NCI-H226 (cell line): ENCODE measurements around the gene OR1F1.
"Not testable (repeated sequence)": the region's sequence is repeated elsewhere in the genome, so short reads cannot be mapped to it uniquely, and the experiment has no call there.

ENCODE experiments used
- DNase-seq: peaks from one replicate; pipeline ENCODE4 v3.0.0-alpha.2; 2015

OR1F1 gene

DNA sequence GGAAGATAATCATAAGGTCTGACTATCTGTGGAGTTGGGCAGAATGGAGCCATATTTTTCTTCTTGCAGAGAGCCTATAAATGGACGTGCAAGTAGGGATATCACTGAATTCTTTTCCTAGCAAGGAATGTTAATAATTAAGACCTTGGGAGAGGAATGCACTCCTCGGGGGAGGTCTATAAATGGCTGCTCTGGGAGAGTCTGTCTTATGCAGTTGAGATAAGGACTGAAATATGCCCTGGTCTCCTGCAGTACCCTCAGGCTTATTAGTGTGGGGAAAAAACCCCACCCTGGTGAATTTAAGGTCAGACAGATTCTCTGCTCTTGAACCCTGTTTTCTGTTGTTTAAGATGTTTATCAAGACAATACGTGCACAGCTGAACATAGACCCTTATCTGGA, 17.9 kb downstream of the OR1F1 start:
- DNase-seq = not testable (repeated sequence)

- no peak for DNase-seq
Measured at GRCh38 chr16:3207086-3207953, 19.3 kb downstream of the OR1F1 start.

DNA sequence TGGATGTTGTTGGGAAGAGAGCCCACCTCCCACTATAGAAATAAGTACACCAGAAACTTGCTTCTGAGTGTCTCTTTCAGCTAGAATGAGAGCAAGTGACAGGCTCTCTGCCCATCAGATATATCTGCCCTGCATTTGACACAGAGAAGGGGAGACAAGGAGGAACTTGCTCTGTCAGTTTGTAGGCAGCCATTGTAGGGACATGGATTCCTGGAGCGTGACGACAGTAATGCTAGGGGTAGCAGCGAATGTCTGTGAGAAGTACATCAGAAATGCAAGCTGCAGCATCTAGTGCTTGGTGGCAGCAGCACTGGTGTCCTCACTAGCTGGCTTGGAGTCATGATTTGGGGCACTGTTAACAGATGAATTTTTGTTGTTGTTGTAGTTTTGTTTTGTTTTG, 24.0 kb downstream of the OR1F1 start:
- DNase-seq = no peak

GRCh38 chr16:3212567-3212966, 24.6 kb downstream of the OR1F1 start:
- no peak for DNase-seq

DNA sequence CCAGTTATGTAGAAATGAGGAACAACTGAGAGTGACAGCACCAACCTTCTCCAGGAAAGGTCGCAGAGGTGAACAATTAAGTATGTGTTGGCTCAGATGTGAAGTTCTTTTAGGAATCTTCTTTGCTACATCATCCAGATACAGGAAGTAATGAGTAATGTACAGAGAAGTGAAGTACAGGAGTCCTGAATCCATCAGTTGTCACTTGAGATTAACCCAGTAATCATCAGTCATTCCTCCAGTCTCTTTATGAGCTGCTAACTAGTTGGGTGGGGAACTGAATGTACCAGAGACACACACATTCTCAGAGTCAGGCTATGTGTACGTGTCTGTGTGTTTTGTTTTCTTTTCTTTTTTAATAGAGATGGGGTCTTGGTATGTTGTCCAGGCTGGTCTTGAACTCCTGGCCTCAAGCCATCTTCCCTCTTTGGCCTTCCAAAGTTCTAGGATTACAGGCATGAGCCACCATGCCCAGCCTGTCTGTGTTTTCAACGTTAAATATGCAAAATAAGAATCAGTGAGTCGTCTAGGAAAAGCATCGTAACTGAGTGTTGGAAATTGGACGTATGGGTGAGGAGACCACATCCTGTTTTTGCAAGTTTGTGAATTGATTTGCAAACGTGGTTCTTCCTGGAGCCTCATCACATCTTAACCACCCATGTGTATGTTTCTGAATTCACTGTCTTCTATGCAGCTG, 27.0 kb downstream of the OR1F1 start:
- DNase-seq = no peak

GRCh38 chr16:3215601-3216262, 27.7 kb downstream of the OR1F1 start:
- no peak for DNase-seq

DNA sequence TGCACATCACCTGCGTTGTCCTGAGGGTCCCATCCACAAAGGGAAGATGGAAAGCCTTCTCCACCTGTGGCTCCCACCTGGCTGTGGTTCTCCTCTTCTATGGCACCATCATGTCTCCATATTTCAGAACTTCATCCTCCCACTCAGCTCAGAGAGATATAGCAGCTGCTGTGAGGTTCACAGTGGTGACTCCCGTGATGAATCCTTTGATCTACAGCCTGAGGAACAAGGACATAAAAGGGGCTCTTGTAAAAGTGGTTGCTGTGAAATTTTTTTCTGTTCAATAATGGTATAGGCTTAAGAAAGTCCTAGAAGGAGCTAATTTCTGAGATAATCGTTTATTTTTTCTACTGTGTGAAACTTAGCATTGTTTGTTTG, 28.2 kb downstream of the OR1F1 start:
- no peak for DNase-seq

DNA sequence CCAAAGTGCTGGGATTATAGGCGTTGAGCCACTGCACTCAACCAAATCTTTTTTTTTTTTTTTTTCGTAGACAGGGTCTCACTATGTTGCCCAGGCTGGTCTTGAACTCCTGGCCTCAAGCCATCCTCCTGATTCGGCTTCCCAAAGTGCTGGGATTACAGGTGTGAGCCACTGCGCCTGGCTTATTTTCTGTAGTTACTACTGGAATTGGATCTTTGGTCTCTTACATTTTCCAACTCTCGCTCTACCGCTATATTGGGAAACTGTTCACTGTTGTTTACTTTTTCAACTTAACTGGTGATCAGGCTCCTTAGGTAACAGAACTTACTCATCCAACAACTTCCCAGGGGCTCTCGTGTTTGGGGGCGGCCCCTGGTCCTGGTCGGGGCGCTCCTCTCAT, 32.8 kb downstream of the OR1F1 start:
- no peak for DNase-seq

GRCh38 chr16:3223913-3224515, 36.0 kb downstream of the OR1F1 start:
- no peak for DNase-seq

DNA sequence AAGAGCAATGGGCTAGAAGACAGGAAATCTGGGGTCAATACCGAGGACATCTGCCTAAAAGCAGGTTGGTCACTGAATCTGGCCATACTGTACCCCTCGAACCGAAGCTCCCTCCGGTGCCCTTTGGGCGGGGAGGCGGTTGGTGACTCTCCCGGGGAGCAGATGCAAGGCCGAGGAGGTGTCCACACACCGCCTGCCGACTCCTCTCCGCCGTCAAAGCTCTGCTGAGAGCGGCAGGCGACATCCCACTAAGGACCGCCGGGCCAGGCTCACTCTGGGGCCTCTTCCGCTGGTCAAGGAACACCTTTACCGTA, 46.5 kb downstream of the OR1F1 start:
- DNase-seq = no peak

DNA sequence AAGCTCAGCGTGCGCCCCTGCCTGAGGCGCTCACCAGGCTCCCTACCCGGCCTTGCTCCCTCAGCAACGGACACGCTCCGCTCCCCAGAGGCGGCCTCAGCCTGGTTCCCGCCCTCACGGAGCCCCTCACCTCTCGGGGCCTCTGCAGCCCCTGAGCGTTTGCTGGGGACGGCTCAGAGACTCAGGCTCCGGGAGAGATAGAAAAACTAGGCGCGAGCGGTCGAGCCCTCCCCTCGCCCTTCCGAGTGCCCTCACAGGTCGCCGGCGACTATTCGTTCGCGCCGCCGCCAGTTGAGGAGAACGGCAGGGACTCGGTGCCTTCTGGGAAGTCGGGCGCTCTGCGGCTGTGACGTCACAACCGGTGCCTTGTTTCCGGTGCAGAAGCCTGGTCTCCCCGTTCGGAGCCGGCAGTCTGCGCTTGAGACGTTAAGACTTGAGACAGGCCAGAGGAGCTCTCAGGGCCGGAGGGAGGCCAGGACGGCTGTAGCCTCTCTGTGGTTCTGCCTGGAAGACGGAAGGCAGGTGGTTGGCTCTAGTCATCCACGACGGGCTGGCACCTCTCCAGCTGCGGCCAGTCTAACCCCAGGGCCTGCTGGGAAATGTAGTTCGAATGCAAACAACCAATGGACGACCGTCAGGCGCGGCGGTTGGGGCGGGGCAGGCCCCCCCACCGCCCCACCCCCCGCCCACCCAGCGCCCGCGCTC, 47.0 kb downstream of the OR1F1 start, which contains the start of gene ZNF200:
Gene ZNF200 (minus strand): TSS at position 302 of the 705 bp plus-strand sequence. CDS start 1,403 bp downstream, outside the sequence.
- peak; percentile 91 for DNase-seq

DNA sequence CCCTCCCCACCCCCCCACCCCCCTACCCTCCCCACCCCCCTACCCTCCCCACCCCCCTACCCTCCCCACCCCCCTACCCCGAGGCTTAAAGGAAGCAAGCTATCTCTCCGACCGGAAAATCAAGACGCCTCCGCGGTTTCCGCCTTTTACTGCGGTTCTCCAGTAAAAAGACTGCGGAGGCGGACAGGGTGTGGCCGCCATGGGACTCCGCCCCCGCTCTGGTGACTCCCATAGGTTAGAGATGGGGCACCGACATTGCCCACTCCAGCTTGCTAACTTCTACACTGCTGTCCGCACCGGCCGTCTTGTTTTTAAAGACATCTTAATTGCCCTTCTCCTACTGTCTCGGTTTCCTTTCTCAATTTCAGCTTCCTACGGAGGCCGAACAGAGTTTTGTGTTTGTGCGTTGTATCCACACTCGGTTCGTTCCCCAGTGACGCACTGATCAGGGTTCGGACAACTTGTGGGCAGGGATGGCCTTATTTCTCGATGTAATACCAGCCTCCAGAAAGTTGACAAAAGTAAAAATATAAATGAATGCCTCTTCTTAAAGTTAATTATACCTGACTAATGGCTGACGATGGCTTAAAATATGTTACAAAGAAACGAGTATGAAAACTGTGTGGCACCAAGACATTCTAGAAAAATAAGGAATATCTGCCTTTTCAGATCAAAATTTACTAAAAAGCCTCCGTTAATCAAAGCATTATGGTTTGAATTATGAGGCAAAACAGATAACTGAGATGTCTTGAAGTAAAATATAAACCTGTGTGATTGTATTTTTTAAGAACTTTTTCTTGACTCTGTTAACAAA, 48.1 kb downstream of the OR1F1 start:
- DNase-seq = no peak

- no peak for DNase-seq
Measured at GRCh38 chr16:3241761-3242160, 53.8 kb downstream of the OR1F1 start.

- no peak for DNase-seq
Measured at GRCh38 chr16:3242709-3243108, 54.7 kb downstream of the OR1F1 start.

GRCh38 chr16:3243882-3244281, 55.9 kb downstream of the OR1F1 start:
- DNase-seq = no peak

- no peak for DNase-seq
Measured at GRCh38 chr16:3246002-3246401, 58.0 kb downstream of the OR1F1 start.

DNA sequence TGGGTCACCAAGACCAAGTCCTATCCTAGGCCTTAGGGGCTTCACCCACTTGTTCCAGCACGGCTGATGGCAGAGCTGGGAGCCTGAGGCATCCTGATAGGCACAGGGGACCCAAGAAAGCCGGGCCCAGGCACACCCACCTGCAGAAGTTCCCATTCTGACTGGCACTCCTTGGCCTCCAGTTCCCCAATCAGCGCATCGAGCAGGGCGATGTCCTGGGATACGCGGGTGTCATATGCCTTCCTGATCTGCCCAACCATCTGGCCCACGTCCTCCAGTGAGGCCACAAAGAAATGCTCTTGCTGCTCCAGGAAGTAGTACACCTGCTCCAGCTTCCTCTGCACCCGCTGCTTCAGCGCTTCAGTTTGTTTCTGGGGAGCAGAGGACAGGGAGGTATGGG, 58.9 kb downstream of the OR1F1 start:
- DNase-seq = no peak

DNA sequence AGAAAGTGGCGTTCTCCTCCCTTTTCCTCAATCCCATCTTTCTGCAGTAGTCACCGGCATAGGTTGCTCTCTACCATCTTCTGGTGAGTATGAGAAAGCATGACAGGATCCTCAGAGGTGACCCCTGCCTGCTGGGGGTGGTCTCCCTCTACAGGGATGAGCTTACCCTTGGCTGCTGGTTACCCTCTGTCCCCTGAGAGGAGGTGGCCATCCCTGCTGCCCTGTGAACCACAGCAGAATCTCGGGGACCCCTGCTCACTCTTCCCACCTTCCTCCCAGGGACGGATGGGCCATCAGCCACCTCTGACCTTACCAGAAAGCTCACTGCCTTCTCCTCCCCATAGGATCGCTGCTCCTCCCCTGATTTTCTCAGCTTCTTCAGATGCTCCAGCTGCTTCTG, 60.6 kb downstream of the OR1F1 start:
- no peak for DNase-seq

DNA sequence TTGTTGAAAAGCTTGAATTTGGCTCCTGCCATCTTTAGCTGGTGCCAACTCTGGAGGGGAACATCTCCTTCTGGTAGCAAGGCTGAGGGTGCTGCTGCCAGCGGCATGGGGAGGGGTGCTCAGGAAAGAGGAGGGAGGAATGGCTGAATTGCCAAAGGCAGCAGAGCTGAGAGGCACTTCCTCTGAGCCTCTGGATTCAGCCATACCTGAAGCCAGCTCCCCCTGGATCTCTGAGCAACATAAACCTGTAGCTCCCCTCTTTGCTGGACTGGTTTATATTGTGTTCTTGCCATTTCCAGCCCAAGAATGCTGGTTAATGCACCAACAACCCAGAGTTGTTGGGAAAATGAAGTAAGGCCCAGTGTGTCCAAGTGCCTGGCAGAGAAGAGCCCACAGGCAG, 61.0 kb downstream of the OR1F1 start:
- no peak for DNase-seq

- no peak for DNase-seq
Measured at GRCh38 chr16:3249451-3249850, 61.4 kb downstream of the OR1F1 start.

DNA sequence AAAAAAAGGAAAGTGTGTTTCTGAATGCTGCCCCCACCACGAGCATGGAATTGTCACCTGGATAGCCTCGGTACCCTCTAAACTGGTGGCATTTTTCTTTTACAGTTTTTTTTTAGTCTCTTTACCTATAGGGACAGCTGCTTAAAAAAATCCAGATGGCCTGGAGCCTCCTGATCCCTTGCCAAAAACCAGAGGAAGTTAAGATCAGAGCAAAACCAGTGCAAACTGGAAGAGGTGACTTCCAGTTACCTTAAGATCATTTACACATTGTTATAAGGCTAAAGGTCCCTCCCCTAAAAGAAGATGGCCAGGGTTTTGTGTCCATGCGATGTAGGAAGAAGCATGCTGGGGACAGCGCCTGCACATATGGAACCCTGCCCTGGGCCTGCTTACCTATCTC, 65.0 kb downstream of the OR1F1 start:
- DNase-seq = no peak

DNA sequence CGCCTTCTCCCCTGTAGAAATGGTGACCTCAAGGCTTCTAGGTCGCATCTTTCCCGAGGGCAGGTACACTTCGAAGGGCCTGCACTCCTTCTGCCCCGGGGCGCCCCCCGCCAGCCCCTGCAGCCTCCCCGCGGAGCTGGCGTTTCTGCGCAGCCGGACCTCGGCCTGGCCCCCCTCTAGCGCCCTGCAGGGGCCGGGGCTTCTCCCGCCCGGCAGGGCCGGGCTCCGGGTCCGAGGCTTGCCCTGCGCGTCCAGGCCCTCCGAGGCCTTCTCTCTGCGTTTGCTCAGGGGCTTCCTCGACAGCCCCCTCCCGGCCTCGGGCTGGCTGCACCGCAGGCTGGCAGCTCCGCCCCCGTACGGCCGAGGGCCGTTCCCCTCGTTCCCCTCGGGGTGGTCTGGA, 66.3 kb downstream of the OR1F1 start:
- DNase-seq = no peak
